GM19240 (cell line): ENCODE data around the gene GEN1.

Source experiments
- DNase-seq: peaks from one replicate; pipeline ENCODE4 v3.0.0; 2011; ENCODE audit warnings: low spot score; ENCODE audit not compliant: insufficient read length

GEN1 gene

GRCh38 chr2:17795309-17795708 lies 41.4 kb downstream of the GEN1 start:
- DNase-seq: no peak

GRCh38 chr2:17798338-17798737 lies 44.4 kb downstream of the GEN1 start:
- no peak for DNase-seq

GRCh38 chr2:17799301-17800120 lies 45.6 kb downstream of the GEN1 start:
- DNase-seq: no peak

GRCh38 chr2:17800219-17800618 lies 46.3 kb downstream of the GEN1 start:
- no peak for DNase-seq

- DNase-seq: no peak
Observed at GRCh38 chr2:17800693-17801458, 46.9 kb downstream of the GEN1 start.

- no peak for DNase-seq
Observed at GRCh38 chr2:17803497-17803896, 49.6 kb downstream of the GEN1 start.

GRCh38 chr2:17804358-17804757 lies 50.4 kb downstream of the GEN1 start:
- DNase-seq: no peak

GRCh38 chr2:17805166-17805565 lies 51.2 kb downstream of the GEN1 start:
- DNase-seq: no peak

GRCh38 chr2:17805717-17806363 lies 51.9 kb downstream of the GEN1 start:
- DNase-seq: no peak

GRCh38 chr2:17813010-17813741 lies 59.2 kb downstream of the GEN1 start:
- no peak for DNase-seq

GRCh38 chr2:17813742-17814473 lies 60.0 kb downstream of the GEN1 start:
- peak; percentile 40 for DNase-seq

- DNase-seq: no peak
Observed at GRCh38 chr2:17814601-17815000, 60.7 kb downstream of the GEN1 start.

- DNase-seq: no peak
Observed at GRCh38 chr2:17815468-17816184, 61.7 kb downstream of the GEN1 start.

- DNase-seq: no peak
Observed at GRCh38 chr2:17816396-17817245, 62.7 kb downstream of the GEN1 start, which contains the start of gene MSGN1. Gene MSGN1, plus strand, starts transcription at chr2:17816460. Its CDS starts 59 bp downstream, at chr2:17816519.

- DNase-seq: no peak
Observed at GRCh38 chr2:17818235-17818815, 64.4 kb downstream of the GEN1 start.

GRCh38 chr2:17821080-17821479 lies 67.1 kb downstream of the GEN1 start:
- DNase-seq: no peak

- no peak for DNase-seq
Observed at GRCh38 chr2:17821535-17822444, 67.9 kb downstream of the GEN1 start.
